Keratinocyte (primary cell): Measurements from ENCODE around the gene SOX5. TPM values are rescaled to one million over a fixed set of nuclear protein-coding genes. Genes with fewer than 3 reads are reported as not detected.

Experiments used
- DNase-seq: peaks from one replicate; pipeline ENCODE4 v3.0.0-alpha.2; 2011; ENCODE audit warnings: low read depth, missing footprints, low spot score
- FAIRE-seq: peaks from 2 replicates; lab custom pipeline; 2011; peaks lifted over from hg19 to GRCh38; lab: Jason Lieb, UNC
- H2AFZ ChIP-seq: 2 replicates; pipeline ENCODE4 v1.6.0; 2012; ENCODE audit warnings: low read length, control low read depth, inconsistent platforms; ENCODE audit not compliant: control insufficient read depth
- H3K27ac ChIP-seq: 2 replicates; pipeline ENCODE4 v1.5.1; 2011; ENCODE audit warnings: low read length; ENCODE audit not compliant: control insufficient read depth, insufficient read depth
- H3K27me3 ChIP-seq: 3 replicates; pipeline ENCODE4 v1.6.0; 2011; ENCODE audit warnings: low read length; ENCODE audit not compliant: control insufficient read depth, insufficient read depth; ENCODE audit errors: extremely low read depth
- H3K36me3 ChIP-seq, 2 experiments: 2 replicates in 1 of 2; 3 replicates in 1 of 2; pipeline ENCODE4 v1.5.1; 2011; ENCODE audit warnings: low read length in 2 of 2, mild to moderate bottlenecking in 1 of 2; ENCODE audit not compliant: control insufficient read depth in 2 of 2, insufficient read depth in 2 of 2; ENCODE audit errors: extremely low read depth in 1 of 2
- H3K4me1 ChIP-seq: 3 replicates; pipeline ENCODE4 v1.5.1; 2011; ENCODE audit warnings: low read length; ENCODE audit not compliant: control insufficient read depth, insufficient read depth; ENCODE audit errors: extremely low read depth
- H3K4me2 ChIP-seq: 3 replicates; pipeline ENCODE4 v1.6.0; 2011; ENCODE audit warnings: low read depth, low read length; ENCODE audit not compliant: control insufficient read depth, insufficient read depth; ENCODE audit errors: extremely low read depth
- H3K4me3 ChIP-seq, 3 experiments: fragments of 200-600 bp in 1 of 3; sonication (generic) in 1 of 3; 2 replicates in 2 of 3; 3 replicates in 1 of 3; pipeline ENCODE4 v1.5.1; 2011 to 2016; ENCODE audit warnings: low read length in 3 of 3, mild to moderate bottlenecking in 3 of 3, control low read depth in 2 of 3, inconsistent platforms in 1 of 3, low read depth in 1 of 3, mixed read lengths in 1 of 3, mixed run types in 1 of 3, moderate library complexity in 1 of 3; ENCODE audit not compliant: control insufficient read depth in 2 of 3, insufficient read depth in 2 of 3; ENCODE audit errors: extremely low read depth in 1 of 3
- H3K79me2 ChIP-seq: 2 replicates; pipeline ENCODE4 v1.6.0; 2012; ENCODE audit warnings: low read length; ENCODE audit not compliant: control insufficient read depth, insufficient read depth
- H3K9ac ChIP-seq: 3 replicates; pipeline ENCODE4 v1.6.0; 2011; ENCODE audit warnings: low read length; ENCODE audit not compliant: control insufficient read depth, insufficient read depth; ENCODE audit errors: extremely low read depth
- H3K9me1 ChIP-seq: 3 replicates; pipeline ENCODE4 v1.6.0; 2011; ENCODE audit warnings: low read length; ENCODE audit not compliant: control insufficient read depth, insufficient read depth; ENCODE audit errors: extremely low read depth
- H3K9me3 ChIP-seq: 2 replicates; pipeline ENCODE4 v1.5.1; 2012; ENCODE audit warnings: low read depth, low read length; ENCODE audit not compliant: control insufficient read depth
- H4K20me1 ChIP-seq: 3 replicates; pipeline ENCODE4 v1.6.0; 2011; ENCODE audit warnings: low read length; ENCODE audit not compliant: control insufficient read depth, insufficient read depth; ENCODE audit errors: extremely low read depth
- CTCF ChIP-seq, 3 experiments: IDR thresholded peaks in 1 of 3; conservative IDR thresholded peaks in 1 of 3; optimal IDR thresholded peaks in 1 of 3; 2 replicates in 2 of 3; 3 replicates in 1 of 3; pipeline versions ENCODE3 to v1.5.1; 2011; ENCODE audit warnings: low read length in 3 of 3, mild to moderate bottlenecking in 3 of 3, moderate library complexity in 2 of 3, control low read depth in 1 of 3, inconsistent platforms in 1 of 3; ENCODE audit not compliant: insufficient read depth in 2 of 3; ENCODE audit errors: extremely low read depth in 1 of 3
- EZH2 ChIP-seq: IDR thresholded peaks from one replicate; pipeline ENCODE4 v1.6.1; 2012; ENCODE audit warnings: inconsistent platforms, mild to moderate bottlenecking, low read length, moderate library complexity
- dilution Hi-C: fragments of 300-500 bp; cut with MboI; formaldehyde crosslinking; loops from one replicate; pipeline ENCODE4 v1.7.0; 2020; ENCODE audit warnings: low sequenced_read_pairs; ENCODE audit not compliant: extremely low pct_ligation_motif_present
- polyA plus RNA-seq, 5 experiments: library from polyadenylated mRNA; depleted of rRNA in 3 of 5; stranded (reverse) in 3 of 5; stranded (forward) in 1 of 5; unstranded in 1 of 5; fragments of >200 nt; gene quantifications; 1 replicate in 1 of 5; 2 replicates in 3 of 5; 3 replicates in 1 of 5; pipeline versions ENCODE4 v1.2.1 to v1.2.3, GENCODE V29; 2011 to 2012; ENCODE audit warnings: missing spikeins in 2 of 5, low read depth in 1 of 5, low replicate concordance in 1 of 5

SOX5 gene
- polyA plus RNA-seq, 1 donor (not counting 4 experiments of a cell fraction or from before 2014, with no cell fraction given) = not detected

- Histone ChIP-seq H3K36me3 (no peaks in the 10 kb centered on the region), H2AFZ (no peak overlapping the region), H3K27me3 (no peaks in the 10 kb centered on the region), H3K27ac (no peak overlapping the region), H3K9me3 (no peaks in the 10 kb centered on the region), H3K79me2 (no peaks in the 10 kb centered on the region), H3K9ac (no peak overlapping the region), H3K4me2 (no peak overlapping the region), H3K4me3 (no peak overlapping the region), H3K4me1 (no peaks in the 10 kb centered on the region), H4K20me1 (no peaks in the 10 kb centered on the region), H3K9me1 (no peaks in the 10 kb centered on the region)
- TF ChIP-seq CTCF (optimal IDR thresholded peaks at IDR 0.05 in 1 of 3, IDR thresholded peaks at IDR 0.05 in 1 of 3, conservative IDR thresholded peaks at IDR 0.05 in 1 of 3; ENCODE audit: extremely low read depth in 1 of 3, insufficient read depth in 2 of 3, low read length in 3 of 3) (no peak), EZH2 (no peak)
- DNase-seq (no peak), FAIRE-seq (no peak)
- dilution Hi-C loops = no loop called here
These were observed 218.4 kb downstream of the SOX5 start for GRCh38 chr12:23731035-23731434.

GRCh38 chr12:23729359-23729758 is 220.1 kb downstream of the SOX5 start:
- H3K9ac ChIP-seq = no peak overlapping the region
- FAIRE-seq (no peak), DNase-seq (no peak)
- H2AFZ ChIP-seq = no peak overlapping the region
- dilution Hi-C loops = no loop called here
- no peaks in the 10 kb centered on the region for H3K9me3 ChIP-seq
- H3K4me2 ChIP-seq = no peak overlapping the region
- no peak overlapping the region for H3K4me3 ChIP-seq
- H4K20me1 ChIP-seq = no peaks in the 10 kb centered on the region
- no peaks in the 10 kb centered on the region for H3K4me1 ChIP-seq
- H3K79me2 ChIP-seq = no peaks in the 10 kb centered on the region
- no peaks in the 10 kb centered on the region for H3K36me3 ChIP-seq
- TF ChIP-seq CTCF (optimal IDR thresholded peaks at IDR 0.05 in 1 of 3, IDR thresholded peaks at IDR 0.05 in 1 of 3, conservative IDR thresholded peaks at IDR 0.05 in 1 of 3; ENCODE audit: extremely low read depth in 1 of 3, insufficient read depth in 2 of 3, low read length in 3 of 3) (no peak), EZH2 (no peak)
- H3K27me3 ChIP-seq = no peaks in the 10 kb centered on the region
- H3K27ac ChIP-seq = no peak overlapping the region
- no peaks in the 10 kb centered on the region for H3K9me1 ChIP-seq
